ENCODE measurements around the gene PARP9.

DNA sequence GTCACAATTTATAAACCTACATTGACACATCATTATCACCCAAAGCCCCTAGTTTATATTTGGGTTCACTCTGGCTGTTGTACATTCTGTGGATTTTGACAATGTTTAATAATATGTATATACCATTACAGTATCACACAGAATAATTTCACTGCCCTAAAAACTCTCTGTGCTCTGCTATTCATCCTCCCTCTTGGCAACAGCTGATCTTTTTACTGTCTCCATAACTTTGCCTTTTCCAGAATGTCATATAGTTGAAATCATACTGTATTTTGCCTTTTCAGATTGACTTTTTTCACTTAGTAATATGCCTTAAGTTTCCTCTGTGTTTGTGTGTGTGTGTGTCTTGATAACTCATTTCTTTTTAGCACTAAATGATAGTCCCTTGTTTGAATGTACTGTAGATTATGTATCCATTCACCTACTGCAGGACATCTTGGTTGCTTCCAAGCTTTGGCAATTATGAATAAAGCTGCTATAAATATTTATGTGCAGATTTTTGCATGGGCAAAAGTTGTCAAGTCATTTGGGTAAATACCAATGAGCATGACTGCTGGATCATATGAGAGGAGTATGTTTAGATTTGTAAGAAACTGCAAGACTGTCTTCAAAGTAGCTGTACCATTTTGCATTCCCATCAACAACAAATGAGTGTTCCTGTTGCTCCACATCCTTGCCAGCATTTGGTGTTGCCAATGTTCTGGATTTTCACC is 22.8 kb upstream of the PARP9 start:
- TF ChIP-seq SIN3A (IDR thresholded peaks at IDR 0.05; ENCODE audit: borderline replicate concordance, insufficient read depth, low read length) (no peak), POLR2AphosphoS5 (IDR thresholded peaks at IDR 0.05; ENCODE audit: low read depth, low read length) (no peak)
